GM23338 (cell line): ENCODE measurements around the gene ZCWPW2. TPM values are rescaled to one million over a fixed set of nuclear protein-coding genes. Genes with fewer than 3 reads are reported as not detected.

Experiments
- ATAC-seq: fragments of 200-7000 bp; cut with Tn5 transposase; 3 replicates; pipeline ENCODE4 v1.9.1; 2020
- DNase-seq: peaks from one replicate; pipeline ENCODE4 v3.0.0-alpha.2; 2015; ENCODE audit warnings: low spot score
- H2AFZ ChIP-seq: fragments of 200-600 bp; sonication (generic); 2 replicates; pipeline ENCODE4 v1.8.0; 2016; ENCODE audit warnings: antibody characterized with exemption, mild to moderate bottlenecking, moderate library complexity
- H3F3A ChIP-seq: fragments of 200-600 bp; sonication (generic); replicated peaks from 2 replicates; pipeline ENCODE4 v1.8.0; 2017; ENCODE audit warnings: antibody characterized with exemption, mixed run types, low read depth
- H3K27ac ChIP-seq: fragments of 200-600 bp; sonication (generic); 2 replicates; pipeline ENCODE4 v1.6.1; 2016; ENCODE audit warnings: low read depth
- H3K27me3 ChIP-seq: fragments of 200-600 bp; sonication (generic); 2 replicates; pipeline ENCODE4 v1.8.0; 2016; ENCODE audit warnings: mild to moderate bottlenecking, mixed run types, moderate library complexity; ENCODE audit not compliant: insufficient read depth
- H3K36me3 ChIP-seq: fragments of 200-600 bp; sonication (generic); 2 replicates; pipeline ENCODE4 v1.8.0; 2016; ENCODE audit warnings: mild to moderate bottlenecking; ENCODE audit not compliant: insufficient read depth
- H3K4me1 ChIP-seq: fragments of 200-600 bp; sonication (generic); 2 replicates; pipeline ENCODE4 v1.8.0; 2016; ENCODE audit warnings: mild to moderate bottlenecking, moderate library complexity; ENCODE audit not compliant: insufficient read depth
- H3K4me2 ChIP-seq: fragments of 200-600 bp; sonication (generic); 2 replicates; pipeline ENCODE4 v1.7.1; 2017; ENCODE audit warnings: mixed run types
- H3K4me3 ChIP-seq: fragments of 200-600 bp; sonication (generic); 2 replicates; pipeline ENCODE4 v1.6.1; 2016; ENCODE audit warnings: mixed run types
- H3K79me2 ChIP-seq: fragments of 200-600 bp; sonication (generic); replicated peaks from 2 replicates; pipeline ENCODE4 v1.8.0; 2017; ENCODE audit warnings: mild to moderate bottlenecking; ENCODE audit not compliant: insufficient read depth
- H3K9me2 ChIP-seq: fragments of 200-600 bp; sonication (generic); 2 replicates; pipeline ENCODE4 v1.8.0; 2017; ENCODE audit not compliant: insufficient read depth
- H4K20me1 ChIP-seq: fragments of 200-600 bp; sonication (generic); replicated peaks from 2 replicates; pipeline ENCODE4 v1.8.0; 2017; ENCODE audit warnings: mild to moderate bottlenecking; ENCODE audit not compliant: insufficient read depth
- H3K27ac Mint-ChIP-seq: 2 replicates; pipeline ENCODE4 v1.8.0; 2020; ENCODE audit warnings: inconsistent platforms, mild to moderate bottlenecking, moderate library complexity, mixed read lengths
- H3K27me3 Mint-ChIP-seq: 3 replicates; pipeline ENCODE4 v1.8.0; 2022; ENCODE audit warnings: low read depth, mild to moderate bottlenecking, moderate library complexity, mixed read lengths, inconsistent platforms; ENCODE audit not compliant: insufficient read depth, poor library complexity
- H3K36me3 Mint-ChIP-seq: 3 replicates; pipeline ENCODE4 v1.8.0; 2021; ENCODE audit warnings: low read depth, mild to moderate bottlenecking, inconsistent platforms, moderate library complexity, mixed read lengths
- H3K4me1 Mint-ChIP-seq: 3 replicates; pipeline ENCODE4 v1.8.0; 2020; ENCODE audit warnings: mild to moderate bottlenecking, inconsistent platforms, mixed read lengths
- H3K4me3 Mint-ChIP-seq: 3 replicates; pipeline ENCODE4 v1.8.0; 2021; ENCODE audit warnings: moderate library complexity, mild to moderate bottlenecking, inconsistent platforms, mixed read lengths
- H3K9me3 Mint-ChIP-seq: 3 replicates; pipeline ENCODE4 v1.8.0; 2020; ENCODE audit warnings: moderate library complexity, mild to moderate bottlenecking, inconsistent platforms, mixed read lengths
- CREB1 ChIP-seq: fragments of 250-450 bp; sonication (Bioruptor Pico); IDR thresholded peaks from 2 replicates; pipeline ENCODE4 v1.5.0; 2020; ENCODE audit warnings: low read depth, mild to moderate bottlenecking, moderate library complexity
- EZH2 ChIP-seq: fragments of 200-600 bp; sonication (generic); IDR thresholded peaks from one replicate; pipeline ENCODE4 v1.8.0; 2017; ENCODE audit warnings: antibody characterized with exemption, mild to moderate bottlenecking, low read depth; ENCODE audit not compliant: unreplicated experiment
- NANOG ChIP-seq: IDR thresholded peaks from 2 replicates; pipeline ENCODE4 v1.6.1; 2016; ENCODE audit warnings: antibody characterized with exemption, borderline replicate concordance
- POLR2AphosphoS5 ChIP-seq: IDR thresholded peaks from 2 replicates; pipeline ENCODE4 v1.6.1; 2016; ENCODE audit warnings: antibody characterized with exemption, low read depth
- REST ChIP-seq: IDR thresholded peaks from one replicate; pipeline ENCODE4 v1.6.1; 2018; ENCODE audit warnings: antibody characterized with exemption; ENCODE audit not compliant: unreplicated experiment
- ZNF331 ChIP-seq: fragments of 250-450 bp; sonication (Bioruptor Pico); IDR thresholded peaks from 2 replicates; pipeline ENCODE4 v1.5.0; 2020; ENCODE audit warnings: low read depth, mild to moderate bottlenecking, moderate library complexity
- polyA plus RNA-seq: library from polyadenylated mRNA; unstranded; fragments of >200 nt; fragmentation: Nextera tagmentation; extraction: Ambion mirVana; gene quantifications from 2 replicates; pipeline ENCODE4 v1.2.1, GENCODE V29; 2016
- total RNA-seq: library from RNA; depleted of rRNA; stranded (reverse); fragments of >200 nt; shearing (Covaris generic); gene quantifications from 2 replicates; pipeline ENCODE4 v1.2.3, GENCODE V29; 2014
- TF ChIP-seq, protein P1 (sequence below): fragments of 250-450 bp; sonication (Bioruptor Pico); IDR thresholded peaks from 2 replicates; pipeline ENCODE4 v1.5.0; 2020; ENCODE audit warnings: mild to moderate bottlenecking, moderate library complexity

ZCWPW2 gene
- total and polyA plus RNA-seq, 2 experiments from 2014 or later, result 0.55 TPM; not detected in 1

GRCh38 chr3:28347374-28348264 is 902 bp upstream of the ZCWPW2 start (continued):
- TF ChIP-seq, protein P1, sequence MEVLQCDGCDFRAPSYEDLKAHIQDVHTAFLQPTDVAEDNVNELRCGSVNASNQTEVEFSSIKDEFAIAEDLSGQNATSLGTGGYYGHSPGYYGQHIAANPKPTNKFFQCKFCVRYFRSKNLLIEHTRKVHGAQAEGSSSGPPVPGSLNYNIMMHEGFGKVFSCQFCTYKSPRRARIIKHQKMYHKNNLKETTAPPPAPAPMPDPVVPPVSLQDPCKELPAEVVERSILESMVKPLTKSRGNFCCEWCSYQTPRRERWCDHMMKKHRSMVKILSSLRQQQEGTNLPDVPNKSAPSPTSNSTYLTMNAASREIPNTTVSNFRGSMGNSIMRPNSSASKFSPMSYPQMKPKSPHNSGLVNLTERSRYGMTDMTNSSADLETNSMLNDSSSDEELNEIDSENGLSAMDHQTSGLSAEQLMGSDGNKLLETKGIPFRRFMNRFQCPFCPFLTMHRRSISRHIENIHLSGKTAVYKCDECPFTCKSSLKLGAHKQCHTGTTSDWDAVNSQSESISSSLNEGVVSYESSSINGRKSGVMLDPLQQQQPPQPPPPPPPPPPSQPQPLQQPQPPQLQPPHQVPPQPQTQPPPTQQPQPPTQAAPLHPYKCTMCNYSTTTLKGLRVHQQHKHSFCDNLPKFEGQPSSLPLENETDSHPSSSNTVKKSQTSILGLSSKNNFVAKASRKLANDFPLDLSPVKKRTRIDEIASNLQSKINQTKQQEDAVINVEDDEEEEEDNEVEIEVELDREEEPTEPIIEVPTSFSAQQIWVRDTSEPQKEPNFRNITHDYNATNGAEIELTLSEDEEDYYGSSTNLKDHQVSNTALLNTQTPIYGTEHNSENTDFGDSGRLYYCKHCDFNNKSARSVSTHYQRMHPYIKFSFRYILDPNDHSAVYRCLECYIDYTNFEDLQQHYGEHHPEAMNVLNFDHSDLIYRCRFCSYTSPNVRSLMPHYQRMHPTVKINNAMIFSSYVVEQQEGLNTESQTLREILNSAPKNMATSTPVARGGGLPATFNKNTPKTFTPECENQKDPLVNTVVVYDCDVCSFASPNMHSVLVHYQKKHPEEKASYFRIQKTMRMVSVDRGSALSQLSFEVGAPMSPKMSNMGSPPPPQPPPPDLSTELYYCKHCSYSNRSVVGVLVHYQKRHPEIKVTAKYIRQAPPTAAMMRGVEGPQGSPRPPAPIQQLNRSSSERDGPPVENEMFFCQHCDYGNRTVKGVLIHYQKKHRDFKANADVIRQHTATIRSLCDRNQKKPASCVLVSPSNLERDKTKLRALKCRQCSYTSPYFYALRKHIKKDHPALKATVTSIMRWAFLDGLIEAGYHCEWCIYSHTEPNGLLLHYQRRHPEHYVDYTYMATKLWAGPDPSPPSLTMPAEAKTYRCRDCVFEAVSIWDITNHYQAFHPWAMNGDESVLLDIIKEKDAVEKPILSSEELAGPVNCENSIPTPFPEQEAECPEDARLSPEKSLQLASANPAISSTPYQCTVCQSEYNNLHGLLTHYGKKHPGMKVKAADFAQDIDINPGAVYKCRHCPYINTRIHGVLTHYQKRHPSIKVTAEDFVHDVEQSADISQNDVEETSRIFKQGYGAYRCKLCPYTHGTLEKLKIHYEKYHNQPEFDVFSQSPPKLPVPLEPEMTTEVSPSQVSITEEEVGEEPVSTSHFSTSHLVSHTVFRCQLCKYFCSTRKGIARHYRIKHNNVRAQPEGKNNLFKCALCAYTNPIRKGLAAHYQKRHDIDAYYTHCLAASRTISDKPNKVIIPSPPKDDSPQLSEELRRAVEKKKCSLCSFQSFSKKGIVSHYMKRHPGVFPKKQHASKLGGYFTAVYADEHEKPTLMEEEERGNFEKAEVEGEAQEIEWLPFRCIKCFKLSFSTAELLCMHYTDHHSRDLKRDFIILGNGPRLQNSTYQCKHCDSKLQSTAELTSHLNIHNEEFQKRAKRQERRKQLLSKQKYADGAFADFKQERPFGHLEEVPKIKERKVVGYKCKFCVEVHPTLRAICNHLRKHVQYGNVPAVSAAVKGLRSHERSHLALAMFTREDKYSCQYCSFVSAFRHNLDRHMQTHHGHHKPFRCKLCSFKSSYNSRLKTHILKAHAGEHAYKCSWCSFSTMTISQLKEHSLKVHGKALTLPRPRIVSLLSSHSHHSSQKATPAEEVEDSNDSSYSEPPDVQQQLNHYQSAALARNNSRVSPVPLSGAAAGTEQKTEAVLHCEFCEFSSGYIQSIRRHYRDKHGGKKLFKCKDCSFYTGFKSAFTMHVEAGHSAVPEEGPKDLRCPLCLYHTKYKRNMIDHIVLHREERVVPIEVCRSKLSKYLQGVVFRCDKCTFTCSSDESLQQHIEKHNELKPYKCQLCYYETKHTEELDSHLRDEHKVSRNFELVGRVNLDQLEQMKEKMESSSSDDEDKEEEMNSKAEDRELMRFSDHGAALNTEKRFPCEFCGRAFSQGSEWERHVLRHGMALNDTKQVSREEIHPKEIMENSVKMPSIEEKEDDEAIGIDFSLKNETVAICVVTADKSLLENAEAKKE, result no peak
- TF ChIP-seq REST (no peak), CREB1 (CRISPR knock-in tag) (no peak)

GRCh38 chr3:28348265-28348628 is 274 bp upstream of the ZCWPW2 start:
- H3K4me1 Mint-ChIP-seq, result peaks cover 15% of the 10 kb centered on the region
- no peak for DNase-seq
- no peaks in the 10 kb centered on the region for H3K36me3 ChIP-seq
- no peaks in the 10 kb centered on the region; the same call in 1 of the 2 replicates for H4K20me1 ChIP-seq
- H3K27ac ChIP-seq, result peak overlapping the region; percentile 98
- H3K27me3 Mint-ChIP-seq, result peaks cover 8% of the 10 kb centered on the region
- peak overlapping the region; percentile 90; the same call in 1 of the 2 replicates for H2AFZ ChIP-seq
- peak overlapping the region; percentile 92 for H3K4me3 Mint-ChIP-seq
- peaks cover 43% of the 10 kb centered on the region for H3K79me2 ChIP-seq
- no peaks in the 10 kb centered on the region for H3K4me1 ChIP-seq
- no peaks in the 10 kb centered on the region for H3K9me2 ChIP-seq
- peak overlapping the region; percentile 93 for H3K27ac Mint-ChIP-seq
- H3K27me3 ChIP-seq, result no peaks in the 10 kb centered on the region
- H3K4me2 ChIP-seq, result peak overlapping the region; percentile 96
- H3K4me3 ChIP-seq, result peak overlapping the region; percentile 93
- no peaks in the 10 kb centered on the region; the same call in 1 of the 3 replicates for H3K9me3 Mint-ChIP-seq
- peaks cover 11% of the 10 kb centered on the region; the same call in 2 of the 3 replicates for H3K36me3 Mint-ChIP-seq
- no peaks in the 10 kb centered on the region; the same call in 1 of the 2 replicates for H3F3A ChIP-seq
- peak; percentile 85 for ATAC-seq
- no peak for TF ChIP-seq REST
- TF ChIP-seq CREB1 (CRISPR knock-in tag), result peak; percentile 59; the same call in 1 of the 2 replicates
- TF ChIP-seq ZNF331 (CRISPR knock-in tag), result no peak
- no peak for TF ChIP-seq NANOG
- no peak for TF ChIP-seq POLR2AphosphoS5
- no peak for TF ChIP-seq EZH2
